Mesenchymal stem cell (in vitro differentiated cells and primary cell): Measurements from ENCODE around the gene PLVAP. TPM values are rescaled to one million over a fixed set of nuclear protein-coding genes. Genes with fewer than 3 reads are reported as not detected.

Source experiments
- DNase-seq: peaks from one replicate; pipeline ENCODE4 v3.0.0-alpha.2; 2013
- H2AFZ ChIP-seq: one replicate; pipeline ENCODE4 v1.6.1; 2013; ENCODE audit warnings: low read depth, mild to moderate bottlenecking, control low read depth, inconsistent platforms, low read length, moderate library complexity
- H2AK5ac ChIP-seq: 2 replicates; pipeline ENCODE4 v1.6.1; 2013; ENCODE audit warnings: low read length, moderate library complexity, mild to moderate bottlenecking, inconsistent platforms; ENCODE audit not compliant: severe bottlenecking
- H2BK120ac ChIP-seq: one replicate; pipeline ENCODE4 v1.6.1; 2013; ENCODE audit warnings: low read depth, mild to moderate bottlenecking, inconsistent platforms, low read length, moderate library complexity
- H2BK12ac ChIP-seq, 2 experiments: one replicate each; pipeline ENCODE4 v1.6.1; 2013; ENCODE audit warnings: inconsistent platforms in 2 of 2, low read length in 2 of 2, mild to moderate bottlenecking in 2 of 2, moderate library complexity in 2 of 2, control low read depth in 1 of 2
- H2BK15ac ChIP-seq: one replicate; pipeline ENCODE4 v1.6.1; 2013; ENCODE audit warnings: mild to moderate bottlenecking, low read depth, inconsistent platforms; ENCODE audit not compliant: poor library complexity, severe bottlenecking
- H2BK5ac ChIP-seq: 2 replicates; pipeline ENCODE4 v1.6.1; 2013; ENCODE audit warnings: low read depth, mild to moderate bottlenecking, low read length, control low read depth, inconsistent platforms; ENCODE audit not compliant: poor library complexity, severe bottlenecking
- H3K14ac ChIP-seq, 2 experiments: one replicate each; pipeline ENCODE4 v1.6.1; 2013; ENCODE audit warnings: inconsistent platforms in 2 of 2, low read length in 2 of 2, control low read depth in 1 of 2, mild to moderate bottlenecking in 1 of 2, moderate library complexity in 1 of 2
- H3K18ac ChIP-seq, 2 experiments: one replicate each; pipeline ENCODE4 v1.6.1; 2013; ENCODE audit warnings: inconsistent platforms in 2 of 2, low read length in 2 of 2, control low read depth in 1 of 2, low read depth in 1 of 2, mild to moderate bottlenecking in 1 of 2
- H3K23ac ChIP-seq, 2 experiments: one replicate each; pipeline ENCODE4 v1.6.1; 2013; ENCODE audit warnings: inconsistent platforms in 2 of 2, low read length in 2 of 2, mild to moderate bottlenecking in 2 of 2, moderate library complexity in 2 of 2, control low read depth in 1 of 2
- H3K27ac ChIP-seq: 2 replicates; pipeline ENCODE4 v1.5.1; 2013; ENCODE audit warnings: mild to moderate bottlenecking, moderate library complexity, low read length, control low read depth, inconsistent platforms; ENCODE audit not compliant: poor library complexity, severe bottlenecking
- H3K27me3 ChIP-seq, 2 experiments: 2 replicates each; pipeline versions ENCODE4 v1.6.1 to v1.7.0; 2013; ENCODE audit warnings: low read length in 2 of 2, mild to moderate bottlenecking in 2 of 2, moderate library complexity in 2 of 2, control low read depth in 1 of 2, inconsistent platforms in 1 of 2; ENCODE audit not compliant: control insufficient read depth in 1 of 2, insufficient read depth in 1 of 2
- H3K36me3 ChIP-seq, 2 experiments: 2 replicates each; pipeline versions ENCODE4 v1.6.1 to v1.7.0; 2013; ENCODE audit warnings: low read length in 2 of 2, control low read depth in 1 of 2, inconsistent platforms in 1 of 2, low read depth in 1 of 2, mild to moderate bottlenecking in 1 of 2; ENCODE audit not compliant: insufficient read depth in 2 of 2, control insufficient read depth in 1 of 2
- H3K4ac ChIP-seq, 2 experiments: one replicate each; pipeline ENCODE4 v1.6.1; 2013; ENCODE audit warnings: inconsistent platforms in 2 of 2, low read length in 2 of 2, mild to moderate bottlenecking in 2 of 2, moderate library complexity in 2 of 2, control low read depth in 1 of 2, low read depth in 1 of 2
- H3K4me1 ChIP-seq: 2 replicates; pipeline ENCODE4 v1.6.1; 2013; ENCODE audit warnings: low read depth, low read length, control low read depth; ENCODE audit not compliant: control insufficient read depth, insufficient read depth
- H3K4me2 ChIP-seq: 2 replicates; pipeline ENCODE4 v1.6.1; 2013; ENCODE audit warnings: low read length, mild to moderate bottlenecking, inconsistent platforms; ENCODE audit not compliant: poor library complexity, severe bottlenecking
- H3K4me3 ChIP-seq, 2 experiments: 2 replicates each; pipeline versions ENCODE4 v1.5.1 to v1.7.0; 2013; ENCODE audit warnings: low read length in 2 of 2, mild to moderate bottlenecking in 2 of 2, control low read depth in 1 of 2, low read depth in 1 of 2; ENCODE audit not compliant: insufficient read depth in 1 of 2
- H3K79me1 ChIP-seq: replicated peaks from 2 replicates; pipeline ENCODE4 v1.6.1; 2013; ENCODE audit warnings: mild to moderate bottlenecking, control low read depth, low read length, inconsistent platforms; ENCODE audit not compliant: poor library complexity, severe bottlenecking
- H3K9ac ChIP-seq: 2 replicates; pipeline ENCODE4 v1.7.0; 2013; ENCODE audit warnings: mild to moderate bottlenecking, low read length, moderate library complexity
- H3K9me3 ChIP-seq: 2 replicates; pipeline ENCODE4 v1.7.0; 2013; ENCODE audit warnings: mild to moderate bottlenecking, low read length; ENCODE audit not compliant: control insufficient read depth
- H4K8ac ChIP-seq: one replicate; pipeline ENCODE4 v1.6.1; 2013; ENCODE audit warnings: inconsistent platforms, mild to moderate bottlenecking, low read length, moderate library complexity
- H4K91ac ChIP-seq: one replicate; pipeline ENCODE4 v1.6.1; 2013; ENCODE audit warnings: mild to moderate bottlenecking, low read length, inconsistent platforms
- WGBS: methylation state at CpG from one replicate; pipeline ENCODE4 v1.1.7; 2013; ENCODE audit warnings: mixed read lengths; 5-methylcytosine and 5-hydroxymethylcytosine counted together
- polyA plus RNA-seq, 2 experiments: library from polyadenylated mRNA; stranded (reverse); fragments of 200-250 nt; gene quantifications; one replicate each; pipeline ENCODE4 v1.2.3, GENCODE V29; 2013

Gene PLVAP, protein sequence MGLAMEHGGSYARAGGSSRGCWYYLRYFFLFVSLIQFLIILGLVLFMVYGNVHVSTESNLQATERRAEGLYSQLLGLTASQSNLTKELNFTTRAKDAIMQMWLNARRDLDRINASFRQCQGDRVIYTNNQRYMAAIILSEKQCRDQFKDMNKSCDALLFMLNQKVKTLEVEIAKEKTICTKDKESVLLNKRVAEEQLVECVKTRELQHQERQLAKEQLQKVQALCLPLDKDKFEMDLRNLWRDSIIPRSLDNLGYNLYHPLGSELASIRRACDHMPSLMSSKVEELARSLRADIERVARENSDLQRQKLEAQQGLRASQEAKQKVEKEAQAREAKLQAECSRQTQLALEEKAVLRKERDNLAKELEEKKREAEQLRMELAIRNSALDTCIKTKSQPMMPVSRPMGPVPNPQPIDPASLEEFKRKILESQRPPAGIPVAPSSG
- 0.04 TPM for polyA plus RNA-seq (2013, experiment 1 of 2)
- polyA plus RNA-seq (2013, experiment 2 of 2): 0.33 TPM

DNA sequence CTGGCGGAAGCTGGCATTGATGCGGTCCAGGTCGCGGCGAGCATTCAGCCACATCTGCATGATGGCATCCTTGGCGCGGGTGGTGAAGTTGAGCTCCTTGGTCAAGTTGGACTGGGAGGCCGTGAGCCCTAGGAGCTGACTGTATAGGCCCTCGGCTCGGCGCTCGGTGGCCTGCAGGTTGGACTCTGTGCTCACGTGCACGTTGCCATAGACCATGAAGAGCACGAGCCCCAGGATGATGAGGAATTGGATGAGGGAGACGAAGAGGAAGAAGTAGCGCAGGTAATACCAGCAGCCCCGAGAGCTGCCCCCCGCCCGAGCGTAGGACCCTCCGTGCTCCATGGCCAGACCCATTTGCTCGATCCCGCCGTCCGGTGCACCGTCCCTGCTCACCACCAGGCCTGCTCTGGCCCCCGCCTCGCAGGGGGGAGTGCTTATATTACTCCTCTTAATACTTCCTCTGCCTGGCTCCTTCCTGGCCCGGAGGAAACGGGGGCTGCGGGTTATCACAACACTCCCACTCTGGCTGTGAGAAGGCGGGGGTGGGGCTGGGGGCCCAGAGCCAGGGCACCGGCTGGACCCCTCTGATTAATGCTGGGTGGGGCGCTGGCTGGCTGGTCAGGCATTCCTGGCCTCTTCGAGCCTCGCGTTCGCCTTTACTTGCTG is at the start of gene PLVAP:
Gene PLVAP, minus strand, starts transcription at position 408 of the 666 bp plus-strand sequence. Its CDS starts 54 bp downstream, at position 354.
- 68% methylated on average over 37 of the region's 39 CpGs for WGBS

DNA sequence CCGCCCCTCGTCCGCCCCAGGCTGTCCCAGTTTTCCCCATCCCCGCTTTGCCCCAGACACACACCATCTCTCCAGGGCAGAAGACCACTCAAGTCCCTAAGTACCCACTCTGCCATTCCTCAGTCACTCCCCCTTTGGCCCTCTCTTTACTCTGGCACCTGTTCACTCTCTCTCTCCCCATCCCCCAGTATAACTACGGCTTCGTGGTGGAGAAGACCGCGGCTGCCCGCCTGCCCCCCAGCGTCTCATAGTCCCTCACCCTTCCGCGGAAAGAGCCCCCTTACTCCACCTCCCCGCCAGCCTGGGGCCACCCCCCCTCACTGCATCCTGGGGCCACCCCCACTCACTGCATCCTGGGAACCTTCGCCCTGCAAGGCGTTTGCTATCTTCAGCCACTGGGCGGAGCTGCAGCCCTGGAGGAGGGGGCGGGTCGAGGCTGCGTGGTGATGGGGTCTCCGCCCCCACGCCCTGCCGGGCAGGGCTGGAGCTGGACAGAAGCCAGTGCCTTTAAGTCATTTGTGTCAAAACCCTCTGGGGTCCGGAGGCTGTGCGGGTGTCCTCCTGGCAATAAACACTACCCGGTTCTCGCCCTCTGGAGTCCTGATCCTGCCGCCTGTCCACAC is 47.7 kb upstream of the PLVAP start:
- H2AK5ac ChIP-seq: no peak overlapping the region
- no peak overlapping the region for H2BK120ac ChIP-seq
- H3K9ac ChIP-seq: no peak overlapping the region
- peaks cover 16 to 23% of the 10 kb centered on the region in 2 experiments for H3K36me3 ChIP-seq
- no peak overlapping the region for H3K4me3 ChIP-seq
- H3K4ac ChIP-seq: no peak overlapping the region
- no peak overlapping the region for H3K14ac ChIP-seq
- H3K4me2 ChIP-seq: no peak overlapping the region
- H3K4me1 ChIP-seq: peaks cover 16% of the 10 kb centered on the region
- H3K27me3 ChIP-seq: no peaks in the 10 kb centered on the region
- H2BK12ac ChIP-seq: peak overlapping the region in 1 of 2 experiments; percentile 23
- H4K8ac ChIP-seq: no peak overlapping the region
- no peak overlapping the region for H2AFZ ChIP-seq
- no peaks in the 10 kb centered on the region for H3K9me3 ChIP-seq
- H4K91ac ChIP-seq: peak overlapping the region; percentile 78
- H3K27ac ChIP-seq: no peak overlapping the region
- H3K18ac ChIP-seq: peak overlapping the region in 1 of 2 experiments; percentile 24
- DNase-seq: peak; percentile 66
- peaks cover 9% of the 10 kb centered on the region for H3K79me1 ChIP-seq
- H2BK15ac ChIP-seq: no peak overlapping the region
- H3K23ac ChIP-seq: no peak overlapping the region
- 13% methylated on average over 24 of the region's 27 CpGs for WGBS
- H2BK5ac ChIP-seq: no peak overlapping the region

More for the DNA sequence above, at the start of gene PLVAP:
- no peaks in the 10 kb centered on the region for H3K9me3 ChIP-seq
- peak within 1 kb of the TSS; percentile 52 for H2AFZ ChIP-seq
- DNase-seq: no peak
- no peak within 1 kb of the TSS for H3K4me3 ChIP-seq
- peaks cover 10% of the 10 kb centered on the region for H3K4me1 ChIP-seq
- H3K23ac ChIP-seq: no peak within 1 kb of the TSS
- H3K27me3 ChIP-seq: peaks cover 7 to 29% of the 10 kb centered on the region in 2 experiments
- H3K27ac ChIP-seq: no peak within 1 kb of the TSS
- H3K36me3 ChIP-seq: no peaks in the 10 kb centered on the region
- no peak within 1 kb of the TSS for H2AK5ac ChIP-seq
- H4K8ac ChIP-seq: peak within 1 kb of the TSS; percentile 55
- H3K9ac ChIP-seq: no peak within 1 kb of the TSS
- peak within 1 kb of the TSS in 1 of 2 experiments; percentile 23 for H3K18ac ChIP-seq
- no peak within 1 kb of the TSS for H3K4ac ChIP-seq
- peak within 1 kb of the TSS in 1 of 2 experiments; percentile 48 for H3K14ac ChIP-seq
- H4K91ac ChIP-seq: no peak within 1 kb of the TSS
- no peak within 1 kb of the TSS for H3K4me2 ChIP-seq
- no peak within 1 kb of the TSS for H2BK15ac ChIP-seq
- no peaks in the 10 kb centered on the region for H3K79me1 ChIP-seq
- peak within 1 kb of the TSS; percentile 10 for H2BK5ac ChIP-seq
- peak within 1 kb of the TSS in 1 of 2 experiments; percentile 21 for H2BK12ac ChIP-seq
- no peak within 1 kb of the TSS for H2BK120ac ChIP-seq

DNA sequence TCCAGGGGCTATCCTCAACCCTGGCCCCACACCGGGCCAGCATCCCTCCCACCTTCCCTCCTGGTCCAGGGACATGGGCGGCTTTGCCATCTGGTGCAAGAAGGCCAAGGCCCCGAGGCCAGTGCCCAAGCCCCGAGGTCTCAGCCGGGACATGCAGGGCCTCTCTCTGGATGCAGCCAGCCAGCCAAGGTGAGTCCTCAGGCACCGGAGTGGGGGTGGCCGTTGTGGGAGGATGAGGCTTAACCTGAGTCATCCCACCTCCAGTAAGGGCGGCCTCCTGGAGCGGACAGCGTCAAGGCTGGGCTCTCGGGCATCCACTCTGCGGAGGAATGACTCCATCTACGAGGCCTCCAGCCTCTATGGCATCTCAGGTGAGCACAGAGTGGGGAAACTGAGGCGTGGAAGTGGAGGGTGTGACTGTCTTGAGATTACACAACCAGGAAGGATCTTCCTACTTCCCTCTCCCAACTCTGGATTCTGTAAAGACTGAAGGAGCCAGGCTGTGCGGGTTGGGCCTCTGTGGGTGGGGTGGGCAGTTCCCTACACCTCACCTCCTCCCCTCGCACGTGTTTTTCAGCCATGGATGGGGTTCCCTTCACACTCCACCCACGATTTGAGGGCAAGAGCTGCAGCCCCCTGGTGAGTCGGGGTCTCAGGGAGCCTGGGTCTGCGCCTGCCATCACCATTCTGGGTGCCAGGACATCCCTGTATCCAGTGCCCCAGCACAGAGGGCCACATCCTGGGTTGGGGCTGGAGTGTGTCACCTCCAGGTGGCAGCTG is 46.5 kb upstream of the PLVAP start:
- Histone ChIP-seq H2BK5ac (no peak overlapping the region), H3K4me1 (peaks cover 16% of the 10 kb centered on the region), H3K4me2 (no peak overlapping the region), H3K9ac (no peak overlapping the region), H4K8ac (no peak overlapping the region), H3K36me3 (peaks cover 16 to 23% of the 10 kb centered on the region in 2 experiments), H2BK120ac (no peak overlapping the region), H3K79me1 (peaks cover 11% of the 10 kb centered on the region), H3K27ac (no peak overlapping the region), H3K23ac (no peak overlapping the region), H2BK15ac (no peak overlapping the region), H3K9me3 (no peaks in the 10 kb centered on the region), H3K27me3 (no peaks in the 10 kb centered on the region), H2BK12ac (no peak overlapping the region), H3K14ac (no peak overlapping the region), H2AFZ (no peak overlapping the region), H3K4me3 (no peak overlapping the region), H2AK5ac (no peak overlapping the region), H3K18ac (no peak overlapping the region), H3K4ac (no peak overlapping the region), H4K91ac (no peak overlapping the region)
- WGBS: 95% methylated on average over 19 of the region's 20 CpGs
- no peak for DNase-seq
